Smooth muscle cell (in vitro differentiated cells): ENCODE data around the gene SUSD4. TPM values are rescaled to one million over a fixed set of nuclear protein-coding genes. Genes with fewer than 3 reads are reported as not detected.

Experiments used
- DNase-seq: peaks from one replicate; lab custom pipeline; 2025; ENCODE audit not compliant: unreplicated experiment; lab: John Stamatoyannopoulos, UW
- H2AFZ ChIP-seq: fragments of 200-600 bp; sonication (generic); 2 replicates; pipeline ENCODE4 v1.6.0; 2016; ENCODE audit warnings: antibody characterized with exemption, low read depth, mild to moderate bottlenecking
- H3F3A ChIP-seq: fragments of 200-600 bp; sonication (generic); 2 replicates; pipeline ENCODE4 v1.6.0; 2017; ENCODE audit warnings: antibody characterized with exemption, low read depth
- H3K27ac ChIP-seq: fragments of 200-600 bp; sonication (generic); 2 replicates; pipeline ENCODE4 v1.5.1; 2016; ENCODE audit warnings: low read depth, mild to moderate bottlenecking
- H3K27me3 ChIP-seq: fragments of 200-600 bp; sonication (generic); 2 replicates; pipeline ENCODE4 v1.6.1; 2016; ENCODE audit warnings: low read depth, mild to moderate bottlenecking
- H3K36me3 ChIP-seq: fragments of 200-600 bp; sonication (generic); 2 replicates; pipeline ENCODE4 v1.5.1; 2016; ENCODE audit warnings: low read depth
- H3K4me1 ChIP-seq: fragments of 200-600 bp; sonication (generic); 2 replicates; pipeline ENCODE4 v1.5.1; 2016; ENCODE audit warnings: low read depth
- H3K4me2 ChIP-seq: fragments of 200-600 bp; sonication (generic); 2 replicates; pipeline ENCODE4 v1.6.0; 2016; ENCODE audit warnings: mild to moderate bottlenecking
- H3K4me3 ChIP-seq: fragments of 200-600 bp; sonication (generic); 2 replicates; pipeline ENCODE4 v1.5.1; 2016; ENCODE audit warnings: mild to moderate bottlenecking
- H3K79me2 ChIP-seq: fragments of 200-600 bp; sonication (generic); 2 replicates; pipeline ENCODE4 v1.6.0; 2016; ENCODE audit warnings: low read depth, mild to moderate bottlenecking
- H3K9ac ChIP-seq: fragments of 200-600 bp; sonication (generic); 2 replicates; pipeline ENCODE4 v1.6.0; 2016; ENCODE audit warnings: low read depth
- H3K9me3 ChIP-seq: fragments of 200-600 bp; sonication (generic); replicated peaks from 2 replicates; pipeline ENCODE4 v1.5.1; 2016; ENCODE audit warnings: low read depth
- H4K20me1 ChIP-seq: fragments of 200-600 bp; sonication (generic); 2 replicates; pipeline ENCODE4 v1.6.0; 2016; ENCODE audit warnings: low read depth
- WGBS: methylation state at CpG from one replicate; pipeline ENCODE4 v1.1.7; 2016; ENCODE audit warnings: low lambda C conversion rate; 5-methylcytosine and 5-hydroxymethylcytosine counted together
- polyA plus RNA-seq: library from polyadenylated mRNA; unstranded; fragments of >200 nt; fragmentation: Nextera tagmentation; extraction: Ambion mirVana; gene quantifications from 2 replicates; pipeline ENCODE4 v1.2.1, GENCODE V29; 2016
- total RNA-seq: library from RNA; depleted of rRNA; stranded (reverse); fragments of >200 nt; gene quantifications from 2 replicates; pipeline ENCODE4 v1.2.3, GENCODE V29; 2014
- TF ChIP-seq, protein P1 (sequence below): fragments of 200-600 bp; sonication (generic); IDR thresholded peaks from 2 replicates; pipeline ENCODE4 v1.5.1; 2017; ENCODE audit warnings: borderline replicate concordance, mild to moderate bottlenecking, antibody characterized with exemption; ENCODE audit not compliant: insufficient read depth, poor library complexity, severe bottlenecking

SUSD4 gene
- total and polyA plus RNA-seq, 2 experiments from 2014 or later = 4.5 to 5.1 TPM

- H3K4me2 ChIP-seq = no peak overlapping the region
- no peak overlapping the region for H3K4me3 ChIP-seq
- WGBS = 93% methylated on average over 6 of the region's 6 CpGs
- no peaks in the 10 kb centered on the region for H3K9me3 ChIP-seq
- TF ChIP-seq, protein P1, sequence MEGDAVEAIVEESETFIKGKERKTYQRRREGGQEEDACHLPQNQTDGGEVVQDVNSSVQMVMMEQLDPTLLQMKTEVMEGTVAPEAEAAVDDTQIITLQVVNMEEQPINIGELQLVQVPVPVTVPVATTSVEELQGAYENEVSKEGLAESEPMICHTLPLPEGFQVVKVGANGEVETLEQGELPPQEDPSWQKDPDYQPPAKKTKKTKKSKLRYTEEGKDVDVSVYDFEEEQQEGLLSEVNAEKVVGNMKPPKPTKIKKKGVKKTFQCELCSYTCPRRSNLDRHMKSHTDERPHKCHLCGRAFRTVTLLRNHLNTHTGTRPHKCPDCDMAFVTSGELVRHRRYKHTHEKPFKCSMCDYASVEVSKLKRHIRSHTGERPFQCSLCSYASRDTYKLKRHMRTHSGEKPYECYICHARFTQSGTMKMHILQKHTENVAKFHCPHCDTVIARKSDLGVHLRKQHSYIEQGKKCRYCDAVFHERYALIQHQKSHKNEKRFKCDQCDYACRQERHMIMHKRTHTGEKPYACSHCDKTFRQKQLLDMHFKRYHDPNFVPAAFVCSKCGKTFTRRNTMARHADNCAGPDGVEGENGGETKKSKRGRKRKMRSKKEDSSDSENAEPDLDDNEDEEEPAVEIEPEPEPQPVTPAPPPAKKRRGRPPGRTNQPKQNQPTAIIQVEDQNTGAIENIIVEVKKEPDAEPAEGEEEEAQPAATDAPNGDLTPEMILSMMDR = no peak
- H3F3A ChIP-seq = no peaks in the 10 kb centered on the region
- H3K4me1 ChIP-seq = peaks cover 6% of the 10 kb centered on the region
- no peaks in the 10 kb centered on the region for H3K79me2 ChIP-seq
- DNase-seq = no peak
- H3K27me3 ChIP-seq = no peaks in the 10 kb centered on the region
- no peaks in the 10 kb centered on the region for H4K20me1 ChIP-seq
- no peak overlapping the region for H2AFZ ChIP-seq
- H3K36me3 ChIP-seq = no peaks in the 10 kb centered on the region
- no peak overlapping the region for H3K9ac ChIP-seq
- no peak overlapping the region for H3K27ac ChIP-seq
These were observed 115.8 kb downstream of the SUSD4 start for GRCh38 chr1:223248001-223248769.

DNA sequence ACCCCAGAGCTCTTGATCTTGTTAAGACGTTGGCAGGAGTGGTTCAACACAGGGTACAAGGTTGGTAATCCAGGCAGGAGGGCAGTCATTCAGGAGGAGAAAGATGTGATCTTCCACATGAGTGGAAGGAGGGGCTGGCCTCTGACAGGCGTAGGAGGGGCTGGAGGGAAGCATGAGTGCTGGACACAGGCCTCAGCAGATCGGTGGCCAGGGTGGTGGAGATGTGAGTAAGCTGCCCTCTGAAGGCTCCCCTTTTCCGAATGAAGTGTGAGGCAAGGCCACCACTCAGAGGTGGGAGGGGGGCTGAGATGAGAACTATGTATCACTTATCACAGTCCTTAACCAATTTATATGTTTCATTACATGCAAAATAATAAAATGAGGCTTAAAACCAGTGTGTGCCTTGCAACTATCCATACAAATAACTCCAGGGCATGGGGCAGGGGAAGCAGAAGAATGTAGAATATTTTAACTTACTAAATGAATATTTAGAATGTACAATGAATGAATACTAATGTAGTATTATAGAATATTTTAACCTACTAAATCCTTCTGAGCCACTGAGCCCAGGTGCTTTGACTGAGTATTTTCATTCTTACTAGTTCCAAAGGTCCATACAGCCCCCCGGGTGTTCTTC lies 117.4 kb downstream of the SUSD4 start:
- Histone ChIP-seq H3K27me3 (no peaks in the 10 kb centered on the region), H3K27ac (no peak overlapping the region), H4K20me1 (no peaks in the 10 kb centered on the region), H3K4me1 (peaks cover 6% of the 10 kb centered on the region), H3F3A (no peaks in the 10 kb centered on the region), H3K79me2 (no peaks in the 10 kb centered on the region), H2AFZ (no peak overlapping the region), H3K4me3 (no peak overlapping the region), H3K9ac (no peak overlapping the region), H3K36me3 (no peaks in the 10 kb centered on the region), H3K4me2 (no peak overlapping the region), H3K9me3 (no peaks in the 10 kb centered on the region)
- TF ChIP-seq, protein P1 = no peak
- WGBS = 78% methylated on average over 5 of the region's 5 CpGs
- no peak for DNase-seq

DNA sequence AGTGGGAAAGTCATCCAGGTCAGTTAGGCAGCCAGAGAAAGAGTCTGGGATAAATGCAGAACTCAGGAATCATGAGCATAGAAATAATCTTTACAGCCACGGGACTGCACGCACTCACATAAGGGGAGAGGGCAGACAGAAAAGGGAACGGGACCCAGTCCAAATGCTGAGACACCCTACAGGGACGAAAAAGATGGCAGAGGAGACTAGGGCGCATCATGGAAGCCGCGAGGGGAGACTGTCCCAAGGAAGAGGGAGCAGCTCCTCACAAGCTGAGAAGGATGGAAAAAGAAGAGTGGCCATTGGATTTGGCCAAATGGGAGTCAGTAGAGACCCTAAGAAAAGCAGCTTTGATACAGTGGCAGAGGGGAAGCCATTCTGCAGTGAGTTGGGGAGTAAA lies 118.0 kb downstream of the SUSD4 start:
- H2AFZ ChIP-seq = no peak overlapping the region
- H3K9me3 ChIP-seq = no peaks in the 10 kb centered on the region
- no peak overlapping the region for H3K4me2 ChIP-seq
- H3F3A ChIP-seq = no peaks in the 10 kb centered on the region
- H3K4me3 ChIP-seq = no peak overlapping the region
- H3K9ac ChIP-seq = no peak overlapping the region
- H3K27me3 ChIP-seq = no peaks in the 10 kb centered on the region
- no peaks in the 10 kb centered on the region for H3K79me2 ChIP-seq
- peaks cover 6% of the 10 kb centered on the region for H3K4me1 ChIP-seq
- H3K27ac ChIP-seq = no peak overlapping the region
- TF ChIP-seq, protein P1 = no peak
- no peak for DNase-seq
- no peaks in the 10 kb centered on the region for H3K36me3 ChIP-seq
- H4K20me1 ChIP-seq = no peaks in the 10 kb centered on the region
- WGBS = 94% methylated on average over 7 of the region's 7 CpGs
